HUDEP-2 (cell line): ENCODE results near the gene TOX3.
A peak's percentile ranks its signal among the peaks of the same experiment; 100 is the strongest.

Experiments used
- DNase-seq, 76 experiments: peaks; one replicate each; lab custom pipeline; 2025; ENCODE audit not compliant: unreplicated experiment in 76 of 76; lab: John Stamatoyannopoulos, UW

The TOX3 gene

GRCh38 chr16:52547004-52547833 lies at the start of gene TOX3:
Gene TOX3 (minus strand): TSS chr16:52547143. CDS start chr16:52546723, 420 bp downstream.
- DNase-seq: no peak

- no peak for DNase-seq
These were observed 45.8 kb upstream of the TOX3 start for GRCh38 chr16:52592778-52593177.

GRCh38 chr16:52591934-52592592 lies 45.1 kb upstream of the TOX3 start:
- no peak for DNase-seq

- no peak for DNase-seq
These were observed 44.5 kb upstream of the TOX3 start for GRCh38 chr16:52591471-52591870.

- DNase-seq: no peak
These were observed 39.2 kb upstream of the TOX3 start for GRCh38 chr16:52586159-52586558.

GRCh38 chr16:52584354-52585320 lies 37.7 kb upstream of the TOX3 start:
- DNase-seq: no peak

- DNase-seq: peak in 1 of 76 experiments; percentile 0
These were observed 34.6 kb upstream of the TOX3 start for GRCh38 chr16:52581530-52581929.

GRCh38 chr16:52580488-52580887 lies 33.5 kb upstream of the TOX3 start:
- no peak for DNase-seq

GRCh38 chr16:52578829-52579498 lies 32.0 kb upstream of the TOX3 start:
- no peak for DNase-seq

- no peak for DNase-seq
These were observed 31.3 kb upstream of the TOX3 start for GRCh38 chr16:52578007-52578828.

- no peak for DNase-seq
These were observed 30.3 kb upstream of the TOX3 start for GRCh38 chr16:52577130-52577706.

- no peak for DNase-seq
These were observed 26.7 kb upstream of the TOX3 start for GRCh38 chr16:52573365-52574299.

- no peak for DNase-seq
These were observed 25.7 kb upstream of the TOX3 start for GRCh38 chr16:52572656-52573055.

GRCh38 chr16:52570495-52571091 lies 23.6 kb upstream of the TOX3 start:
- no peak for DNase-seq

GRCh38 chr16:52569701-52570100 lies 22.8 kb upstream of the TOX3 start:
- DNase-seq: no peak

- no peak for DNase-seq
These were observed 22.2 kb upstream of the TOX3 start for GRCh38 chr16:52568983-52569690.

- no peak for DNase-seq
These were observed 21.6 kb upstream of the TOX3 start for GRCh38 chr16:52568495-52568894.
